Lower lobe of right lung (tissue), 2 donors: ENCODE measurements around the gene TIA1. TPM values are rescaled to one million over a fixed set of nuclear protein-coding genes. Genes with fewer than 3 reads are reported as not detected.
"Not testable (repeated sequence)": the region's sequence is repeated elsewhere in the genome, so short reads cannot be mapped to it uniquely, and the experiment has no call there.

Source experiments
- ATAC-seq, 2 donors: fragments of 200-7000 bp; cut with Tn5 transposase; one replicate each; pipeline ENCODE4 v1.9.1; 2020 to 2022; ENCODE audit warnings: mild to moderate bottlenecking in 2 of 2, moderate library complexity in 2 of 2
- DNase-seq: peaks from one replicate; pipeline ENCODE4 v3.0.0-alpha.2; 2020
- H3K27ac ChIP-seq: fragments of 200-600 bp; one replicate; pipeline ENCODE4 v1.8.0; 2022
- H3K27me3 ChIP-seq: fragments of 200-600 bp; one replicate; pipeline ENCODE4 v1.8.0; 2022; ENCODE audit warnings: low read depth
- H3K36me3 ChIP-seq: fragments of 200-600 bp; one replicate; pipeline ENCODE4 v1.8.0; 2022; ENCODE audit warnings: mild to moderate bottlenecking
- H3K4me1 ChIP-seq: fragments of 200-600 bp; one replicate; pipeline ENCODE4 v1.8.0; 2022
- H3K4me3 ChIP-seq: fragments of 200-600 bp; one replicate; pipeline ENCODE4 v1.8.0; 2022; ENCODE audit warnings: mild to moderate bottlenecking
- H3K9me3 ChIP-seq: fragments of 200-600 bp; one replicate; pipeline ENCODE4 v1.8.0; 2022
- CTCF ChIP-seq: fragments of 200-600 bp; IDR thresholded peaks from one replicate; pipeline ENCODE4 v1.8.0; 2022; ENCODE audit warnings: antibody characterized with exemption, mild to moderate bottlenecking
- intact Hi-C: fragments of 100-400 bp; cut with DNase I; formaldehyde crosslinking; loops from one replicate; pipeline ENCODE4 v1.11.0; 2022
- total RNA-seq: library from RNA; stranded (reverse); fragmentation: NEBNext Ultra II Directional; extraction: Animal tissue kit (Norgen Biotek cat#: 25700); gene quantifications from one replicate; pipeline ENCODE4 v1.2.1, GENCODE V29; 2021
- donor health status: DM: no; HTN: yes; CAD: no; lungs with severe emphysema.

The TIA1 gene
- total RNA-seq, 1 donor from 2014 or later = 118 TPM

- Histone ChIP-seq H3K27ac (no peak overlapping the region), H3K4me1 (peaks cover 51% of the 10 kb centered on the region), H3K27me3 (no peaks in the 10 kb centered on the region), H3K9me3 (no peaks in the 10 kb centered on the region), H3K4me3 (no peak overlapping the region), H3K36me3 (peaks cover 39% of the 10 kb centered on the region)
- no peak for TF ChIP-seq CTCF
- intact Hi-C loops = no loop called here
- DNase-seq (no peak), ATAC-seq (no peak)
These were observed 7.8 kb downstream of the TIA1 start for GRCh38 chr2:70240599-70240998.

GRCh38 chr2:70233926-70234325 lies 14.5 kb downstream of the TIA1 start:
- TF ChIP-seq CTCF = no peak
- H3K27ac ChIP-seq = no peak overlapping the region
- ATAC-seq = no peak
- no peaks in the 10 kb centered on the region for H3K27me3 ChIP-seq
- no peak overlapping the region for H3K4me3 ChIP-seq
- H3K4me1 ChIP-seq = no peaks in the 10 kb centered on the region
- intact Hi-C loops = no loop called here
- no peaks in the 10 kb centered on the region for H3K9me3 ChIP-seq
- DNase-seq = no peak
- H3K36me3 ChIP-seq = peaks cover 87% of the 10 kb centered on the region

GRCh38 chr2:70226781-70227180 lies 21.6 kb downstream of the TIA1 start:
- no peak overlapping the region for H3K27ac ChIP-seq
- H3K9me3 ChIP-seq = no peaks in the 10 kb centered on the region
- peaks cover 100% of the 10 kb centered on the region for H3K36me3 ChIP-seq
- H3K4me1 ChIP-seq = no peaks in the 10 kb centered on the region
- intact Hi-C loops = no loop called here
- TF ChIP-seq CTCF = no peak
- DNase-seq (no peak), ATAC-seq (no peak)
- no peaks in the 10 kb centered on the region for H3K27me3 ChIP-seq
- H3K4me3 ChIP-seq = no peak overlapping the region

GRCh38 chr2:70223305-70223704 lies 25.1 kb downstream of the TIA1 start:
- H3K4me1 ChIP-seq, ATAC-seq, intact Hi-C loops, H3K9me3 ChIP-seq, H3K27ac ChIP-seq, DNase-seq, H3K4me3 ChIP-seq, H3K27me3 ChIP-seq: not testable (repeated sequence)
- peaks cover 100% of the 10 kb centered on the region for H3K36me3 ChIP-seq

- Histone ChIP-seq H3K36me3 (peaks cover 88% of the 10 kb centered on the region), H3K27ac (no peak overlapping the region), H3K4me3 (no peak overlapping the region), H3K27me3 (no peaks in the 10 kb centered on the region), H3K9me3 (no peaks in the 10 kb centered on the region), H3K4me1 (no peaks in the 10 kb centered on the region)
- TF ChIP-seq CTCF = no peak
- intact Hi-C loops = no loop called here
- ATAC-seq (no peak), DNase-seq (no peak)
These were observed 33.4 kb downstream of the TIA1 start for GRCh38 chr2:70214953-70215549.

- Histone ChIP-seq H3K36me3 (peaks cover 83% of the 10 kb centered on the region), H3K4me3 (no peak overlapping the region), H3K27me3 (no peaks in the 10 kb centered on the region), H3K9me3 (no peaks in the 10 kb centered on the region), H3K4me1 (no peaks in the 10 kb centered on the region), H3K27ac (no peak overlapping the region)
- no peak for DNase-seq
- intact Hi-C loops = no loop called here
- no peak for ATAC-seq
- TF ChIP-seq CTCF = no peak
These were observed 34.1 kb downstream of the TIA1 start for GRCh38 chr2:70214365-70214764.
